ENCODE measurements around the gene RRP36.
"Not testable (repeated sequence)": the region's sequence is repeated elsewhere in the genome, so short reads cannot be mapped to it uniquely, and the experiment has no call there.

Gene RRP36

GRCh38 chr6:43035495-43036194 is 14.2 kb downstream of the RRP36 start:
- no peak for DNase-seq

- DNase-seq: no peak
Observed at GRCh38 chr6:43036712-43037111, 15.3 kb downstream of the RRP36 start.

- no peak for DNase-seq
Observed at GRCh38 chr6:43037197-43037596, 15.8 kb downstream of the RRP36 start.

DNA sequence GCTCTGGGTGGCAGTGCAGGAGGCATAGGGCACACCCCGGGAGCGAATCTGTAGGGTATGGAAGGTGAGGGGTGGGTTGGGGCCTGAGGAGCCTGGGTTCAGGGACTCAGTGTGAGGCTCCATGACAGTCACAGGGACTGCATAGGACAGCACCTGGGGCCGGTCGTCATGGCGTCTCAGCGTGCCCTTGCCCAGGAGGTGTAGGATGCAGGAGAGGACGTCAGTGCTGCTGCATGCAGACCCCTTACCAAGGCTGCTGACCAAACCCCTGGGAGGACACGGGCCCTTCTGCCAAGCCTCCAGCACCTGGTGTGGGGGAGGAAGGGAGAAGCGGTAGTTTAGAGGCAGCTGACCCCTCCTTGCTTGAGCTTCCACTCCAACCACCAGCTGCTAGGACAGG is 16.3 kb downstream of the RRP36 start:
- DNase-seq: no peak

- no peak for DNase-seq
Observed at GRCh38 chr6:43038727-43039126, 17.3 kb downstream of the RRP36 start.

GRCh38 chr6:43040542-43041257 is 19.3 kb downstream of the RRP36 start:
- DNase-seq: no peak

DNA sequence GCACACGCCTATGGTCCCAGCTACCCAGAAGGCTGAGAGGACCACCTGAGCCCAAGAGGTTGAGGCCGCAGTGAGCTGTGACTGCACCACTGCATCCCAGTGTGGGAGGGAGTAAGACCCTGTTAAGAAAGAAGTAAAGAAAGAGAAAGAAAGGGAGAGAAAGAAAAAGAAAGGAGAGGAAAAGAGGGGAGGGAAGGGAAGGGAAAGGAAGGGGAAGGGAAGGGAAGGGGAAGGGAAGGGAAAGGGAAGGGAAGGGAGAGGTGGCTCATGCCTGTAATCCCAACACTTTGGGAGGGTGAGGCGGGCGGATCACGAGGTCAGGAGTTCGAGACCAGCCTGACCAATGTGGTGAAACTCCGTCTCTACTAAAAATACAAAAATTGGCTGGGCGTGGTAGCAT is 20.1 kb downstream of the RRP36 start:
- not testable (repeated sequence) for DNase-seq

- DNase-seq: no peak
Observed at GRCh38 chr6:43043310-43043709, 21.9 kb downstream of the RRP36 start.

- DNase-seq: no peak
Observed at GRCh38 chr6:43045371-43045930, 24.0 kb downstream of the RRP36 start.

- no peak for DNase-seq
Observed at GRCh38 chr6:43047998-43048397, 26.6 kb downstream of the RRP36 start.

GRCh38 chr6:43050981-43051380 is 29.6 kb downstream of the RRP36 start:
- DNase-seq: no peak

- no peak for DNase-seq
Observed at GRCh38 chr6:43052225-43052841, 30.9 kb downstream of the RRP36 start.

- DNase-seq: no peak
Observed at GRCh38 chr6:43052842-43053544, 31.6 kb downstream of the RRP36 start.

- peak; percentile 93 for DNase-seq
Observed at GRCh38 chr6:43053545-43054205, 32.3 kb downstream of the RRP36 start, which contains the start of gene CUL7. Gene CUL7, minus strand, starts transcription at chr6:43053851. Its CDS starts 1,063 bp downstream, at chr6:43052788.

DNA sequence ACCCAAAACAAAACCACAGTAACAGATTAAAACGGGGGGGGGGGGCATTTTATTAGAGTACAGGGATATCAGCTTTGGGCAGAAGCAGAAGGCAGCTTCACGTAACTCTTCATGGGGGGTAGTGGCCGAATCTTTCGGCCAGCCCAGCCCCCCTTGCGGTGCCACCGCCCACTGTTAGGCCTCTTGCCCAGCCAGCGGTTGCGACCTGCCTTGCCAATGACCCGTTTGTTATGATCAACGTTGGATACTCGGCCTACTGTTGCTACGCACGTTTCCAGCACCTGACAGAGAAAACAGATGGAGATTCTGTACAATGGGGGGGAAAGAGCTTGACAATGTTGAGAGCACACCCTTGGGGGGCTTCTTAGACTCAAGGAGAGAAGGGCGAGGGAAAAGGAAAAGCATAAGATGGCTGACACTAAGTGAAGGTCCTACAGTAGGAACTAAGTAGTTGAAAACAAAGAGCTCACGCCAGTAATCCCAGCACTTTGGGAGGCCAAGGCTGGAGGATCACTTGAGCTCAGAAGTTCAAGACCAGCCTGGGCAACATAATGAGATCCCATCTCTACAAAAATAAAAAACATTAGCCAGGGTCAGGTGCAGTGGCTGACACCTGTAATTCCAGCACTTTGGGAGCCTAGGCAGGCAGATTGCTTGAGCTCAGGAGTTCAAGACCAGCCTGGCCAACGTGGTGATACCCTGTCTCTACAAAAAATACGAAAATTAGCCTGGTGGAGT is 33.0 kb downstream of the RRP36 start:
- DNase-seq: no peak

DNA sequence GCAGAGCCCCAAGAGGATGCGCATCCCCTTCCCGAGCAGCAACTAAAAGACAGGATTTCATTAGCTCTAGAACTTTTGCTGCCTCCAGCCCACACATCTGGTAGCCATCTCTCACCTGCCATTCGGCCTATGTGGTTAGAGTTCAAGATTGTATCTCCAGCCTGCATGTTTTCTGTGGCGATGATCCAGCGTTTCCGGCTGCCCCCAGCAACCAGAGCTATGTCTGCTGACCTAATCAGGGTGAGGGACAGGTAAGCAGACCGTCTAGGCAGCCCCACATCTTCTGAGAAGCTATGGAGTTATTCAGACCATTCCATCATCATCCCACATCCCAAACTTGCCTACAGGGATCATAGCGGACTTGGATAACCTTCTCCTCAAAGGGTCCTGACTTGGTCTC is 34.5 kb downstream of the RRP36 start:
- DNase-seq: no peak

GRCh38 chr6:43058531-43058930 is 37.1 kb downstream of the RRP36 start:
- DNase-seq: no peak

DNA sequence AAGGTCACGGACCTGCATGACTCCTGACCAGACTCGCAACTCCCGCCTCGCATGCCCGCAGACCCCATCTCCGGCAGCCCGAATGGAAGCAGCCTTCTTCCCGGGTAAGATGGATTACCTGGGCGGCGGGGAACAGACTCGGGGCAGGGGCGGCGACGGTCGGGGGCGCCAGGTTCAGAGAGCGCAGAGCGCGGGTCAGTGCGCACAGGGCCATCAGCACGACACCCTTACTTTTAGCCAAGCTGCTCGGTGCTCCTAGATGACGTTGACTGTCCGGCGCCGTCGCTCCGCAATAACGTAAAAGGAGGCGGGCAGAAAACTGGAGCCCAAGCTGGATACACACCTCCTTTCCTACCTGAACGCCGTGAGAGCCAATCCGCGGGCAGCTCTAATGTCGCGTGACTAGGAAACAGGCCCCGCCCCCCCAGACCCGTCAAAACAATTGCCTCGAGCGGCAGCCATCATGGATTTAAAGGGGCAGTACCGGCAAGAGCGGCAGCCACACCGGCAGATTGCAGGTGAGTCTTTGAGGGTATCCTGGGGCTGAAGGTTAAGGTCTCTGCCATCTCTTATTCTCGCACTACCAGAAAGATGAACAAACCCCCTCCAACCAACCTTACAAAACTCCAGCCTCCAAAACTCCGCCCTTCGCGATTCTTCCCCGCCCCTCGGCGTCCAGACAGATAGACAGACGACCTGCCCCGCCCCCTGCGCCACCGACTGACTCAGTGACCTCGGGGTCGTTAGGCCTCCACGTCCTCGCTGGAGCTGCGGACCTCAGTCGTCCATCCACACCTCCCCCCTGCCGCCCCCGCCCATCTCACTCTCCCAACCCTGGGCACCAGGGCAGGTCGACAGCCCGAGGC is 38.0 kb downstream of the RRP36 start, which contains the start of the genes KLC4 and MRPL2:
Gene KLC4 (plus strand): TSS at position 464 of the 866 bp plus-strand sequence. CDS start 1,705 bp downstream, outside the sequence.
Gene MRPL2 (minus strand): TSS at position 267 of the 866 bp plus-strand sequence. CDS start 53 bp downstream, at position 214.
- DNase-seq: peak; percentile 94

- no peak for DNase-seq
Observed at GRCh38 chr6:43060034-43060754, 38.8 kb downstream of the RRP36 start.
